ENCODE data around the gene COX6A2.

DNA sequence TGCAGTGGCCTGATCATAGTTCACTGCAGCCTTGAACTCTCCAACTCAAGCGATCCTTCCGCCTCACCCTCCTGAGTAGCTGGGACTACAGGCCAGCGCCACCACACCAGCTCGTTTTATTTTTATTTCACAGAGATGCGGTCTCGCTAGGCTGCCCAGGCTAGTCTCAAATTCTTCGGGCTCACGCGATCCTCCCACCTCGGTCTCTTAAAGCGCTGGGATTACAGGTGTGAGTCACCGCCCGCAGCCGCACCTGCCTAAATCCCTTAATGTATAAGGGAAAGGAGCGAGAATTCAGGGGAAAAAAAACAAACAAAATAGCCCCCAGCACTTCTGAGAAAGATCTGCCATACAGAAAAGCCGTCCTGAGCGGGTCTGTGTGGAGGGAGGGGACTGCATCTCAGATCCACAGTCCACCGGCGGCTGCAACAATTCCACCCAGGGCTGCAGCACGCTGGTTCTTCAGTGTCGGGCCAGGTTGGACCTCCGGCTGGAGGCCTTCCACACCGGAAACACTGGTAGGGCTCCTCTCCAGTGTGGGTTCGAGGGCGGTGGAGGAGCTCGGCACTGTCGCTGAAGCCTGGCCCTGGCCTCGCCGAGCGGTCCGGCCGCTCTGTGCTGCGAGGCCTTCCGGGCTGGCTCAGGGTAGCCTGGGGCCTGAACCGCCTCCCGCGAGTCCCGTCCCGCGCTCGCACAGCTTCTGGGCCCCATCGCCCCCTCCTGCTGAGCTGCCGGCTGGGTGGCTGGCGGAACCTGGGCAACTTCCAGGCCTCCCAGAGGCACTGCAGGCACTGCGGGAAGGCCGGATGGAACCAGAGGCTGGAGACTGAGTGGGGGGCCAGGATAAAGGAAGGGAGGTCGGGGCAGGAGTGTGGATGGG is 7.4 kb upstream of the COX6A2 start:
- TF ChIP-seq, protein P1, sequence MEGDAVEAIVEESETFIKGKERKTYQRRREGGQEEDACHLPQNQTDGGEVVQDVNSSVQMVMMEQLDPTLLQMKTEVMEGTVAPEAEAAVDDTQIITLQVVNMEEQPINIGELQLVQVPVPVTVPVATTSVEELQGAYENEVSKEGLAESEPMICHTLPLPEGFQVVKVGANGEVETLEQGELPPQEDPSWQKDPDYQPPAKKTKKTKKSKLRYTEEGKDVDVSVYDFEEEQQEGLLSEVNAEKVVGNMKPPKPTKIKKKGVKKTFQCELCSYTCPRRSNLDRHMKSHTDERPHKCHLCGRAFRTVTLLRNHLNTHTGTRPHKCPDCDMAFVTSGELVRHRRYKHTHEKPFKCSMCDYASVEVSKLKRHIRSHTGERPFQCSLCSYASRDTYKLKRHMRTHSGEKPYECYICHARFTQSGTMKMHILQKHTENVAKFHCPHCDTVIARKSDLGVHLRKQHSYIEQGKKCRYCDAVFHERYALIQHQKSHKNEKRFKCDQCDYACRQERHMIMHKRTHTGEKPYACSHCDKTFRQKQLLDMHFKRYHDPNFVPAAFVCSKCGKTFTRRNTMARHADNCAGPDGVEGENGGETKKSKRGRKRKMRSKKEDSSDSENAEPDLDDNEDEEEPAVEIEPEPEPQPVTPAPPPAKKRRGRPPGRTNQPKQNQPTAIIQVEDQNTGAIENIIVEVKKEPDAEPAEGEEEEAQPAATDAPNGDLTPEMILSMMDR (IDR thresholded peaks at IDR 0.05) = no peak
- no peak for TF ChIP-seq POLR2A (IDR thresholded peaks at IDR 0.05)

Data from adrenal gland (tissue), 5 donors.